Measurements from ENCODE around the gene WDR54. TPM values are rescaled to one million over a fixed set of nuclear protein-coding genes. Genes with fewer than 3 reads are reported as not detected.
"Not testable (repeated sequence)": the region's sequence is repeated elsewhere in the genome, so short reads cannot be mapped to it uniquely, and the experiment has no call there.

WDR54 gene
- total RNA-seq, 1 experiment from 2014 or later = 33.9 TPM

GRCh38 chr2:74401891-74402290 is 19.6 kb upstream of the WDR54 start:
- no peak for DNase-seq (ENCODE audit: extremely low read depth, low read depth)

- no peak for DNase-seq (ENCODE audit: extremely low read depth, low read depth)
Observed at GRCh38 chr2:74406035-74406434, 15.5 kb upstream of the WDR54 start.

- DNase-seq (ENCODE audit: extremely low read depth, low read depth) = no peak
Observed at GRCh38 chr2:74407682-74408081, 13.8 kb upstream of the WDR54 start.

GRCh38 chr2:74413001-74413698 is 8.4 kb upstream of the WDR54 start:
- DNase-seq (ENCODE audit: extremely low read depth, low read depth) = no peak

GRCh38 chr2:74414441-74414840 is 7.1 kb upstream of the WDR54 start:
- no peak for DNase-seq (ENCODE audit: extremely low read depth, low read depth)

- no peak for DNase-seq (ENCODE audit: extremely low read depth, low read depth)
Observed at GRCh38 chr2:74414881-74415761, 6.4 kb upstream of the WDR54 start.

GRCh38 chr2:74415762-74416395 is 5.7 kb upstream of the WDR54 start:
- no peak for DNase-seq (ENCODE audit: extremely low read depth, low read depth)

- DNase-seq (ENCODE audit: extremely low read depth, low read depth) = no peak
Observed at GRCh38 chr2:74416778-74417177, 4.8 kb upstream of the WDR54 start.

GRCh38 chr2:74417197-74417596 is 4.3 kb upstream of the WDR54 start:
- DNase-seq (ENCODE audit: extremely low read depth, low read depth) = no peak

- no peak for DNase-seq (ENCODE audit: extremely low read depth, low read depth)
Observed at GRCh38 chr2:74417763-74418162, 3.8 kb upstream of the WDR54 start.

GRCh38 chr2:74418312-74418711 is 3.2 kb upstream of the WDR54 start:
- DNase-seq (ENCODE audit: extremely low read depth, low read depth) = no peak

- no peak for DNase-seq (ENCODE audit: extremely low read depth, low read depth)
Observed at GRCh38 chr2:74419345-74419744, 2.2 kb upstream of the WDR54 start.

- DNase-seq (ENCODE audit: extremely low read depth, low read depth) = no peak
Observed at GRCh38 chr2:74420006-74420405, 1.5 kb upstream of the WDR54 start.

- DNase-seq (ENCODE audit: extremely low read depth, low read depth) = not testable (repeated sequence)
Observed at GRCh38 chr2:74420443-74421103, 957 bp upstream of the WDR54 start.

GRCh38 chr2:74423231-74424095 is 1.9 kb downstream of the WDR54 start:
- DNase-seq (ENCODE audit: extremely low read depth, low read depth) = no peak

GRCh38 chr2:74424139-74424992 is 2.8 kb downstream of the WDR54 start:
- DNase-seq (ENCODE audit: extremely low read depth, low read depth) = no peak

GRCh38 chr2:74424995-74425406 is 3.5 kb downstream of the WDR54 start:
- no peak for DNase-seq (ENCODE audit: extremely low read depth, low read depth)

- no peak for DNase-seq (ENCODE audit: extremely low read depth, low read depth)
Observed at GRCh38 chr2:74425523-74425922, 4.0 kb downstream of the WDR54 start.

GRCh38 chr2:74426181-74426758 is 4.7 kb downstream of the WDR54 start:
- DNase-seq (ENCODE audit: extremely low read depth, low read depth) = no peak

Data from NCI-H460 (cell line).